HG02852 (cell line): ENCODE results near the gene PYDC1.
"Not testable (repeated sequence)": the region's sequence is repeated elsewhere in the genome, so short reads cannot be mapped to it uniquely, and the experiment has no call there.

Experiments used
- ATAC-seq: cut with Tn5 transposase; IDR thresholded peaks from one replicate; pipeline ENCODE4 v1.9.1; 2021; ENCODE audit warnings: mild to moderate bottlenecking, moderate library complexity; ENCODE audit not compliant: unreplicated experiment

PYDC1 gene

GRCh38 chr16:31216422-31217135 lies at the start of gene PYDC1:
PYDC1 (minus strand) TSS chr16:31217135; CDS start chr16:31217028, 107 bp downstream.
- no peak for ATAC-seq

- ATAC-seq: peak; percentile 89
These were observed 48.7 kb upstream of the PYDC1 start for GRCh38 chr16:31265329-31266245.

- no peak for ATAC-seq
These were observed 45.1 kb upstream of the PYDC1 start for GRCh38 chr16:31262084-31262483.

GRCh38 chr16:31260136-31260931 lies 43.4 kb upstream of the PYDC1 start:
- ATAC-seq: no peak

GRCh38 chr16:31258366-31258765 lies 41.4 kb upstream of the PYDC1 start:
- no peak for ATAC-seq

- ATAC-seq: no peak
These were observed 39.5 kb upstream of the PYDC1 start for GRCh38 chr16:31256466-31256865.

- ATAC-seq: no peak
These were observed 36.7 kb upstream of the PYDC1 start for GRCh38 chr16:31253642-31254045.

GRCh38 chr16:31251435-31251834 lies 34.5 kb upstream of the PYDC1 start:
- no peak for ATAC-seq

- no peak for ATAC-seq
These were observed 33.9 kb upstream of the PYDC1 start for GRCh38 chr16:31250782-31251384.

GRCh38 chr16:31248344-31248743 lies 31.4 kb upstream of the PYDC1 start:
- no peak for ATAC-seq

- ATAC-seq: no peak
These were observed 29.4 kb upstream of the PYDC1 start for GRCh38 chr16:31246296-31246695.

- not testable (repeated sequence) for ATAC-seq
These were observed 28.7 kb upstream of the PYDC1 start for GRCh38 chr16:31245598-31245997.

- ATAC-seq: peak; percentile 61
These were observed 27.1 kb upstream of the PYDC1 start for GRCh38 chr16:31243734-31244670.

- ATAC-seq: no peak
These were observed 25.3 kb upstream of the PYDC1 start for GRCh38 chr16:31242206-31242605.

- ATAC-seq: no peak
These were observed 21.1 kb upstream of the PYDC1 start for GRCh38 chr16:31238041-31238440.

GRCh38 chr16:31229501-31229900 lies 12.6 kb upstream of the PYDC1 start:
- ATAC-seq: no peak

- ATAC-seq: no peak
These were observed 11.3 kb upstream of the PYDC1 start for GRCh38 chr16:31228206-31228605.

GRCh38 chr16:31225193-31225592 lies 8.3 kb upstream of the PYDC1 start:
- ATAC-seq: no peak

GRCh38 chr16:31224092-31224955 lies 7.4 kb upstream of the PYDC1 start:
- ATAC-seq: no peak
